HUES64 (cell line): Measurements from ENCODE around the gene CTNNA3.

Experiments used
- H3K27ac ChIP-seq: 2 replicates; pipeline ENCODE4 v1.7.0; 2013; ENCODE audit warnings: low read depth, low read length, inconsistent platforms
- H3K27me3 ChIP-seq: 2 replicates; pipeline ENCODE4 v1.6.1; 2013; ENCODE audit warnings: mild to moderate bottlenecking, low read length; ENCODE audit not compliant: insufficient read depth
- H3K36me3 ChIP-seq: 2 replicates; pipeline ENCODE4 v1.6.1; 2013; ENCODE audit warnings: mild to moderate bottlenecking, low read length; ENCODE audit not compliant: insufficient read depth
- H3K4me1 ChIP-seq: 2 replicates; pipeline ENCODE4 v1.6.1; 2013; ENCODE audit warnings: mild to moderate bottlenecking, low read length, moderate library complexity; ENCODE audit not compliant: insufficient read depth
- H3K4me3 ChIP-seq: 2 replicates; pipeline ENCODE4 v1.5.1; 2013; ENCODE audit warnings: mild to moderate bottlenecking, low read length, moderate library complexity
- H3K9ac ChIP-seq: 2 replicates; pipeline ENCODE4 v1.6.1; 2013; ENCODE audit warnings: mild to moderate bottlenecking, low read depth, low read length
- H3K9me3 ChIP-seq: 2 replicates; pipeline ENCODE4 v1.6.1; 2013; ENCODE audit warnings: low read depth, low read length; ENCODE audit not compliant: insufficient read depth
- WGBS: fragments of 150-250, 120-280 bp; methylation state at CpG from one replicate; pipeline ENCODE4 v1.1.7; 2013; ENCODE audit warnings: missing lambda C conversion rate; 5-methylcytosine and 5-hydroxymethylcytosine counted together

The CTNNA3 gene

GRCh38 chr10:67665491-67665890 is 30.5 kb downstream of the CTNNA3 start:
- Histone ChIP-seq H3K4me3 (no peak overlapping the region), H3K36me3 (no peaks in the 10 kb centered on the region), H3K27me3 (no peaks in the 10 kb centered on the region), H3K27ac (no peak overlapping the region), H3K9ac (no peak overlapping the region), H3K9me3 (no peaks in the 10 kb centered on the region), H3K4me1 (peaks cover 9% of the 10 kb centered on the region; the same call in 1 of the 2 replicates)

GRCh38 chr10:67664942-67665341 is 31.1 kb downstream of the CTNNA3 start:
- H3K36me3 ChIP-seq, result no peaks in the 10 kb centered on the region
- no CpG with 5 or more reads among the region's 3 CpGs for WGBS
- peaks cover 9% of the 10 kb centered on the region; the same call in 1 of the 2 replicates for H3K4me1 ChIP-seq
- H3K27me3 ChIP-seq, result no peaks in the 10 kb centered on the region
- H3K9me3 ChIP-seq, result no peaks in the 10 kb centered on the region
- no peak overlapping the region for H3K27ac ChIP-seq
- H3K9ac ChIP-seq, result no peak overlapping the region
- no peak overlapping the region for H3K4me3 ChIP-seq

GRCh38 chr10:67663449-67664087 is 32.4 kb downstream of the CTNNA3 start:
- Histone ChIP-seq H3K4me3 (no peak overlapping the region), H3K4me1 (peaks cover 9% of the 10 kb centered on the region; the same call in 1 of the 2 replicates), H3K9me3 (no peaks in the 10 kb centered on the region), H3K27ac (no peak overlapping the region), H3K36me3 (no peaks in the 10 kb centered on the region), H3K9ac (no peak overlapping the region), H3K27me3 (no peaks in the 10 kb centered on the region)
- WGBS, result 79% methylated on average over 13 of the region's 13 CpGs

- 95% methylated on average over 1 of the region's 3 CpGs for WGBS
- Histone ChIP-seq H3K4me1 (peaks cover 16% of the 10 kb centered on the region; the same call in 1 of the 2 replicates), H3K27me3 (no peaks in the 10 kb centered on the region), H3K9me3 (no peaks in the 10 kb centered on the region), H3K36me3 (no peaks in the 10 kb centered on the region), H3K27ac (no peak overlapping the region), H3K9ac (no peak overlapping the region), H3K4me3 (no peak overlapping the region)
Measured at GRCh38 chr10:67662415-67662814, 33.6 kb downstream of the CTNNA3 start.

GRCh38 chr10:67659497-67659896 is 36.5 kb downstream of the CTNNA3 start:
- H3K4me3 ChIP-seq, result no peak overlapping the region
- H3K9me3 ChIP-seq, result no peaks in the 10 kb centered on the region
- H3K4me1 ChIP-seq, result peaks cover 7% of the 10 kb centered on the region; the same call in 1 of the 2 replicates
- WGBS, result 83% methylated on average over 2 of the region's 2 CpGs
- H3K27me3 ChIP-seq, result no peaks in the 10 kb centered on the region
- H3K36me3 ChIP-seq, result no peaks in the 10 kb centered on the region
- no peak overlapping the region for H3K27ac ChIP-seq
- no peak overlapping the region for H3K9ac ChIP-seq

GRCh38 chr10:67657775-67658174 is 38.2 kb downstream of the CTNNA3 start:
- 72% methylated on average over 3 of the region's 4 CpGs for WGBS
- Histone ChIP-seq H3K36me3 (no peaks in the 10 kb centered on the region), H3K9ac (no peak overlapping the region), H3K9me3 (no peaks in the 10 kb centered on the region), H3K4me1 (peaks cover 7% of the 10 kb centered on the region; the same call in 1 of the 2 replicates), H3K27ac (no peak overlapping the region), H3K27me3 (no peaks in the 10 kb centered on the region), H3K4me3 (no peak overlapping the region)

- no peaks in the 10 kb centered on the region for H3K36me3 ChIP-seq
- no peak overlapping the region for H3K4me3 ChIP-seq
- H3K4me1 ChIP-seq, result no peaks in the 10 kb centered on the region
- WGBS, result 94% methylated on average over 4 of the region's 4 CpGs
- no peak overlapping the region for H3K9ac ChIP-seq
- no peak overlapping the region for H3K27ac ChIP-seq
- H3K9me3 ChIP-seq, result no peaks in the 10 kb centered on the region
- H3K27me3 ChIP-seq, result no peaks in the 10 kb centered on the region
Measured at GRCh38 chr10:67650558-67650957, 45.4 kb downstream of the CTNNA3 start.

- Histone ChIP-seq H3K4me1 (no peaks in the 10 kb centered on the region), H3K4me3 (no peak overlapping the region), H3K27me3 (no peaks in the 10 kb centered on the region), H3K9me3 (no peaks in the 10 kb centered on the region), H3K36me3 (no peaks in the 10 kb centered on the region), H3K9ac (no peak overlapping the region), H3K27ac (no peak overlapping the region)
- 95% methylated on average over 3 of the region's 4 CpGs for WGBS
Measured at GRCh38 chr10:67648613-67649229, 47.3 kb downstream of the CTNNA3 start.

GRCh38 chr10:67630904-67631303 is 65.1 kb downstream of the CTNNA3 start:
- Histone ChIP-seq H3K9ac (no peak overlapping the region), H3K27ac (no peak overlapping the region), H3K9me3 (no peaks in the 10 kb centered on the region), H3K36me3 (no peaks in the 10 kb centered on the region), H3K4me3 (no peak overlapping the region), H3K4me1 (peaks cover 13% of the 10 kb centered on the region), H3K27me3 (no peaks in the 10 kb centered on the region)

GRCh38 chr10:67629461-67629971 is 66.5 kb downstream of the CTNNA3 start:
- Histone ChIP-seq H3K27ac (peak overlapping the region; percentile 4; the same call in 1 of the 2 replicates), H3K9me3 (no peaks in the 10 kb centered on the region), H3K9ac (no peak overlapping the region)

GRCh38 chr10:67622984-67623383 is 73.0 kb downstream of the CTNNA3 start:
- H3K9ac ChIP-seq, result no peak overlapping the region
- no peak overlapping the region for H3K4me3 ChIP-seq
- H3K27ac ChIP-seq, result no peak overlapping the region
- no peaks in the 10 kb centered on the region for H3K27me3 ChIP-seq
- 100% methylated on average over 1 of the region's 1 CpG for WGBS
- H3K9me3 ChIP-seq, result no peaks in the 10 kb centered on the region
- no peaks in the 10 kb centered on the region for H3K4me1 ChIP-seq
- H3K36me3 ChIP-seq, result no peaks in the 10 kb centered on the region

More at GRCh38 chr10:67629461-67629971, 66.5 kb downstream of the CTNNA3 start:
- Histone ChIP-seq H3K36me3 (no peaks in the 10 kb centered on the region), H3K4me1 (peaks cover 13% of the 10 kb centered on the region), H3K27me3 (no peaks in the 10 kb centered on the region), H3K4me3 (no peak overlapping the region)
